CD8-positive, alpha-beta memory T cell (primary cell): ENCODE data around the gene APC2. TPM values are rescaled to one million over a fixed set of nuclear protein-coding genes. Genes with fewer than 3 reads are reported as not detected.

Source experiments
- CTCF ChIA-PET: fragments of 350-600 bp; sonication (Branson Sonifier 250); formaldehyde crosslinking; loops from one replicate; lab custom pipeline; 2021; ENCODE audit warnings: antibody characterized with exemption; lab: Charles Lee
- POLR2A ChIA-PET: fragments of 350-600 bp; sonication (Branson Sonifier 250); formaldehyde crosslinking; loops from one replicate; lab custom pipeline; 2021; ENCODE audit warnings: antibody characterized with exemption; lab: Charles Lee
- DNase-seq, 5 donors: peaks; one replicate each; pipeline versions ENCODE4 v3.0.0 to v3.0.0-alpha.2; 2020 to 2022; ENCODE audit warnings: mixed read lengths in 1 of 5
- H3K27ac ChIP-seq: one replicate; pipeline ENCODE4 v1.7.0; 2013; ENCODE audit warnings: low read depth, mild to moderate bottlenecking, low read length, moderate library complexity
- H3K27me3 ChIP-seq: 2 replicates; pipeline ENCODE4 v1.7.0; 2013; ENCODE audit warnings: low read length, mild to moderate bottlenecking; ENCODE audit not compliant: insufficient read depth, poor library complexity, severe bottlenecking
- H3K36me3 ChIP-seq: 2 replicates; pipeline ENCODE4 v1.7.0; 2013; ENCODE audit warnings: mild to moderate bottlenecking, low read length, moderate library complexity; ENCODE audit not compliant: insufficient read depth
- H3K4me1 ChIP-seq: 2 replicates; pipeline ENCODE4 v1.7.0; 2013; ENCODE audit warnings: mild to moderate bottlenecking, low read length, moderate library complexity; ENCODE audit not compliant: insufficient read depth
- H3K4me3 ChIP-seq: 2 replicates; pipeline ENCODE4 v1.7.0; 2013; ENCODE audit warnings: mild to moderate bottlenecking, low read length
- H3K9me3 ChIP-seq: 2 replicates; pipeline ENCODE4 v1.7.0; 2013; ENCODE audit warnings: mild to moderate bottlenecking, low read length
- H3K27ac Mint-ChIP-seq, 8 donors: one replicate each; pipeline ENCODE4 v1.8.0; 2020 to 2021; ENCODE audit warnings: mixed read lengths in 8 of 8, mild to moderate bottlenecking in 6 of 8, inconsistent platforms in 3 of 8, moderate library complexity in 3 of 8
- H3K27me3 Mint-ChIP-seq, 2 donors: one replicate each; pipeline ENCODE4 v1.8.0; 2020 to 2021; ENCODE audit warnings: mixed read lengths in 2 of 2, mild to moderate bottlenecking in 1 of 2, moderate library complexity in 1 of 2
- H3K36me3 Mint-ChIP-seq, 3 donors: one replicate each; pipeline ENCODE4 v1.8.0; 2020 to 2021; ENCODE audit warnings: mixed read lengths in 3 of 3, inconsistent platforms in 1 of 3, mild to moderate bottlenecking in 1 of 3
- H3K4me1 Mint-ChIP-seq, 3 donors: one replicate each; pipeline ENCODE4 v1.8.0; 2020 to 2021; ENCODE audit warnings: mixed read lengths in 3 of 3, inconsistent platforms in 1 of 3, mild to moderate bottlenecking in 1 of 3
- H3K4me3 Mint-ChIP-seq, 7 donors: one replicate each; pipeline ENCODE4 v1.8.0; 2020 to 2021; ENCODE audit warnings: mixed read lengths in 7 of 7, mild to moderate bottlenecking in 6 of 7, moderate library complexity in 4 of 7, inconsistent platforms in 2 of 7
- H3K9me3 Mint-ChIP-seq, 5 donors: one replicate each; pipeline ENCODE4 v1.8.0; 2020 to 2022; ENCODE audit warnings: mixed read lengths in 5 of 5, mild to moderate bottlenecking in 3 of 5, moderate library complexity in 2 of 5, inconsistent platforms in 1 of 5
- polyA plus RNA-seq: library from polyadenylated mRNA; unstranded; fragments of 300-500 nt; fragmentation: Illumina TruSeq; gene quantifications from one replicate; pipeline ENCODE4 v1.2.3, GENCODE V29; 2021
- total RNA-seq, 2 experiments: library from RNA; stranded (reverse); gene quantifications; one replicate each; pipeline ENCODE4 v1.2.3, GENCODE V29; 2021

APC2 gene
- total and polyA plus RNA-seq, 3 experiments from 2014 or later, result 0.09 to 0.11 TPM; not detected in 1

DNA sequence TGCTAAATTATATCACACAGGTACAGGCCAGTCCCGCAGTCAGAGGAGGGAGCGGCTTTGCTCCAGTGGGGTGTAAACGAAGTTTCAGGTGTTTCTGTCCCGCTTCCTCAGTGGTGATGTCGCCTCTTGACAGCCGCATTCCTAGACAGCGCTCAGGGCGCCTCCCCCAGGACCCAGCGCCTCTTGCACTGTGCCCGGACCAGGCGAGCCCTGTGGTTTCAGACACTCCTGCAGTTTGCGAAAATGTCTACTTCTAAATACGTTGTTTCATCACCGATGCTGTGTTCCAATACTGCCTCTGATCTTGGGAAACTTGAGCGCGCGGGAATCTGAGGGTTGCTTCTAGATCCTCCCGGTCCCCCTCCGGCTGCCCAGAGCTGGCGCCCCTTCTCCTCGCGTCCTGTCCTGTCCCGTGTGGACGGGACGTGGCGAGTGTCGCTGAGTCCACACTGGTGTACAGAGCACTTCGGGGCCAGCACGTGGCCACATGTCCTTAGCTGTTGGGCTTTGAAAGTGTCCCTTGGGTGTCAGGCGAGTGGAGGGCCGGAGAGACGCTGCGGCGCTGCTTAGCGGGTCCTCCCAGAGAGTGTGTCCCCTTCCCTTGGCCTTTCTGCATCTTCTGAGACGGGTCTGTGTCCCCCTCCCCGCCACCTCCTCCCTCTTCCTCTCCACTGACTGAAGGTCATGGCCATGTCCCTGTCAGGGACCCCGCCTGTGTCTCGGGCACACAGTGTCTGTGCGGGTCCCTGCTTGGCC, 26.3 kb upstream of the APC2 start:
- Mint-ChIP-seq H3K4me1 (peaks cover 3 to 12% (median 6%) of the 10 kb centered on the region in 3 donors), H3K36me3 (peaks cover 8 to 81% (median 10%) of the 10 kb centered on the region in 3 donors), H3K27ac (no peak overlapping the region)

DNA sequence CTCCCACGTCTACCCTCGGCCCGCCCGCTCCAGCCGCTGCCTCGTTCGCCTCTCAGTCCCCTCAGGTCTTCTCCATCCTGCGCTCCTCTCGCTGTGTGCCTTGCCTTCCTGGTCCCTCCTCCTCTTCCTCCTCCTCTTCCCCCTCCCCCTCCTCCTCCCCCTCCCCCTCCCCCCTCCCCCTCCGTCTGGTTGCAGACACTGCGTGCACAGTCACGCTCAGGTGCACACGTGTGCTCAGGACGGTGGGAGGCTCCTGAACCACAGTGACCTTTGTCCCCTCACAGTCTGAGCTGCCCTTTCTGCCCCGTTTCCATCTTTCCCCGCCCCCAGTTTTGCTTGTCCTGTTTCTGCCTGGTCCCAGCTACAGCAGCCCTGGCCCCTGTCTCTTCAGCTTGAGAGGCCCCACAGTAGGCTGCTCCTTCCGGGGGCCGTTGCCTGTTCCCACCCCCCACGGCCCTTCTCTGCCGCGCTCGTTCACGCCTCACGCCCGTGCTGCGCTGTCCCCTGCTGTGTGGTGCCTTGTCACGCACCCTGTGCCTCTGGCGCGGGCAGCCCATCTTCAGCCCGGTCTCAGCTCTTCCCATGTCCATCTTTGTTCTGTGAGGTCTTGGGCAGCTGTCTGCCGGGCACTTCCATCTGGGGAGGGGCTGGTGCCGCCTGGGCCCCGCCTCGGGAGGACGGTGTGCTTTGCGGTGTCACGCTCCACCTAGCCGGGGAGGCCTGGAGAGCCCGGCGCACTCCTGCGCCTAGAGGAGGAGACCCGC, 25.5 kb upstream of the APC2 start:
- H3K27ac Mint-ChIP-seq, result no peak overlapping the region

More for the DNA sequence above, 26.3 kb upstream of the APC2 start:
- no peak for DNase-seq
- no peaks in the 10 kb centered on the region for H3K27me3 ChIP-seq
- no peak overlapping the region for H3K4me3 Mint-ChIP-seq
- H3K4me1 ChIP-seq, result no peaks in the 10 kb centered on the region
- no peak overlapping the region for H3K27ac ChIP-seq
- H3K9me3 Mint-ChIP-seq, result no peaks in the 10 kb centered on the region
- no peak overlapping the region for H3K4me3 ChIP-seq
- POLR2A ChIA-PET, result no interaction called here
- CTCF ChIA-PET, result no interaction called here
- H3K27me3 Mint-ChIP-seq, result peaks cover 0 to 2% of the 10 kb centered on the region in 2 donors
- peaks cover 52% of the 10 kb centered on the region for H3K36me3 ChIP-seq
- H3K9me3 ChIP-seq, result no peaks in the 10 kb centered on the region

DNA sequence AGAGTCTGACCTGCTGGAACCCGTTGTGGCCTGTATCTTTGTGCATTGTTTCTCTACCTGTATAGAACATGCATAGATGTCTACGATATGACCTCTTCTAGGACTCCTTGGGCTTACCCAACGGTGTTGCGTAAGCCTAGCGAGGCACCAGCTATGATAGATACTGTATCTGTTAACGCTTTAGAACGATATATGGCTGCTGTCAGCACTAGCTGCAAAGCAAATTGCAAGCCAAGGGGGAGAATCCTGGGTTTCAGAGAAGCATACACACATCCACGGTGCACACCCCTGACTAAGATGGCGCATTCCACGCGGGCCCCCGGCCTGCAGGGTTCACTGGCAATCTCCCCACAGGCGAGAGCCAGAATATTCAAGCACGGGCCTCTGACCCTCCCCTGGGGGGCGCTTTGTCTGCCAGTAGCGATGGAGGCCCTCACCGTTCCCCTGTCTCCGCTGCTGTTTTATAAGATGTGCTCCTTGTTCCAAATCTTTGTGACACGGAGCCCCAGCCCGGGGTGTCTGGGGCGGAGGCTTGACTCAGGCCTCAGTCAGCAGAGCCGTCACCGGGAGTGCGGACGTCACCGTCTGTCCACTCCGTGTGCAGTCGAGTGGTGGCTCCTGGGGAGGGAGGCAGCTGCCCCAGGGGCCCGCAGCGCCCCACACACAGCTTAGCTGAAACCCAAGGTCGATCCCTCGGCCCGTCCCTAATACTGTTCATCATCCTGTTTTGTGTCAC, 24.7 kb upstream of the APC2 start:
- Mint-ChIP-seq H3K27me3 (peaks cover 0 to 2% of the 10 kb centered on the region in 2 donors), H3K36me3 (peaks cover 3 to 75% (median 7%) of the 10 kb centered on the region in 3 donors), H3K4me3 (no peak overlapping the region), H3K9me3 (no peaks in the 10 kb centered on the region), H3K27ac (peak overlapping the region in 1 of 8 donors; percentile 21), H3K4me1 (peaks cover 0 to 6% (median 3%) of the 10 kb centered on the region in 3 donors)
- H3K9me3 ChIP-seq, result no peaks in the 10 kb centered on the region
- DNase-seq, result no peak
- ChIA-PET CTCF (no interaction called here), POLR2A (no interaction called here)
- H3K36me3 ChIP-seq, result peaks cover 47% of the 10 kb centered on the region
- H3K4me1 ChIP-seq, result no peaks in the 10 kb centered on the region
- H3K27me3 ChIP-seq, result no peaks in the 10 kb centered on the region
- H3K4me3 ChIP-seq, result no peak overlapping the region
- H3K27ac ChIP-seq, result no peak overlapping the region

More for the DNA sequence above, 25.5 kb upstream of the APC2 start:
- Mint-ChIP-seq H3K4me3 (no peak overlapping the region), H3K4me1 (peaks cover under 1 to 7% (median 6%) of the 10 kb centered on the region in 3 donors), H3K9me3 (no peaks in the 10 kb centered on the region), H3K36me3 (peaks cover 7 to 73% (median 10%) of the 10 kb centered on the region in 3 donors), H3K27me3 (peaks cover 0 to 2% of the 10 kb centered on the region in 2 donors)
- Histone ChIP-seq H3K4me1 (no peaks in the 10 kb centered on the region), H3K36me3 (peaks cover 47% of the 10 kb centered on the region), H3K9me3 (no peaks in the 10 kb centered on the region), H3K4me3 (no peak overlapping the region), H3K27me3 (no peaks in the 10 kb centered on the region), H3K27ac (no peak overlapping the region)
- CTCF ChIA-PET, result no interaction called here
- no peak for DNase-seq
- POLR2A ChIA-PET, result no interaction called here

DNA sequence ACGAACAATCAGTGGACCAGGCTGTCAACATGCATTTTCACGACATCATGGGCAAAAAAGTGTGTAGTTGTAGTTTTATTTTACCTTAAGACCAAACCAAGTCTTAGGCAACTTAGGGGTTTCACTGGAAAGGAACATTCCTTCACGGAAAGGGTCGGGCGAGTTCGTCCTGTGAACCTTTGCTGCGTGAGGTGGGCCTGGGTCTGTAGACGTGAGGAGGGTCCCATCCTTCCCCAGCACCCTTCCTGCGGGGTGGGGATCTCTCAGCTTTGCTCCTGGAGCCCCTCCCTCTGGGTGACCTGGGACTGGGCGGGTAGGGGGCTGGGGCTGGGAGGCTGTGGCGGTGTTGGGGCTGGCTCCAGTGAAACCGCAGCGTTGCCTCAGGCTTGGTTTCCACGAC, 24.0 kb upstream of the APC2 start:
- POLR2A ChIA-PET, result no interaction called here

DNA sequence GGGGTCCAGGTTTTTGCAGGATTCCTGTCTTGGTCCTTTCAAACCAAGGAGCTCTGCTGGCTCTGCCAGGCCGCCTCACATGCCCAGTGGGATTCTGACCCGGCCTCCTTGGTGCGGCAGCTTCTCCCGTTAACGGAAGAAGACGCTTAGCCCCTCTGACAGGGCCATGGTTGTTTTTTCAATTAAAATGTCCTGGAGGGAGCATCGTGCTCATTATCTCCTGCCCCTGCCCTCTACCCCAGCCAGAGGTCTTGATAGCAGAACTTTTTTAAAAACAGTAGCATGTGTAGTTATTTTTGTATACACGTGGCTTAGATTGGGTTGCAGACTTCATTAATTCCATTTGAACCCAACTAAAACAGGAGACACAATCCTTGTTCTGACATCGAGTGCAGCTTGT, 23.2 kb upstream of the APC2 start:
- Histone ChIP-seq H3K9me3 (no peaks in the 10 kb centered on the region), H3K4me1 (no peaks in the 10 kb centered on the region), H3K4me3 (no peak overlapping the region), H3K27me3 (no peaks in the 10 kb centered on the region), H3K36me3 (peaks cover 40% of the 10 kb centered on the region), H3K27ac (no peak overlapping the region)
- POLR2A ChIA-PET, result no interaction called here
- Mint-ChIP-seq H3K4me1 (peaks cover 0 to 6% (median 3%) of the 10 kb centered on the region in 3 donors), H3K9me3 (no peaks in the 10 kb centered on the region), H3K27ac (no peak overlapping the region), H3K27me3 (peaks cover 0 to 2% of the 10 kb centered on the region in 2 donors), H3K4me3 (no peak overlapping the region), H3K36me3 (peaks cover 0 to 76% (median 7%) of the 10 kb centered on the region in 3 donors)
- CTCF ChIA-PET, result no interaction called here
- DNase-seq, result no peak

More for the DNA sequence above, 24.0 kb upstream of the APC2 start:
- H3K9me3 ChIP-seq, result no peaks in the 10 kb centered on the region
- H3K4me3 ChIP-seq, result no peak overlapping the region
- peaks cover 0 to 6% (median 3%) of the 10 kb centered on the region in 3 donors for H3K4me1 Mint-ChIP-seq
- no peak for DNase-seq
- H3K36me3 ChIP-seq, result peaks cover 42% of the 10 kb centered on the region
- H3K27me3 Mint-ChIP-seq, result peaks cover 0 to 2% of the 10 kb centered on the region in 2 donors
- peaks cover 1 to 75% (median 7%) of the 10 kb centered on the region in 3 donors for H3K36me3 Mint-ChIP-seq
- H3K27ac Mint-ChIP-seq, result peak overlapping the region in 1 of 8 donors; percentile 32
- CTCF ChIA-PET, result no interaction called here
- H3K9me3 Mint-ChIP-seq, result no peaks in the 10 kb centered on the region
- no peak overlapping the region for H3K4me3 Mint-ChIP-seq
- H3K4me1 ChIP-seq, result no peaks in the 10 kb centered on the region
- no peak overlapping the region for H3K27ac ChIP-seq
- no peaks in the 10 kb centered on the region for H3K27me3 ChIP-seq

DNA sequence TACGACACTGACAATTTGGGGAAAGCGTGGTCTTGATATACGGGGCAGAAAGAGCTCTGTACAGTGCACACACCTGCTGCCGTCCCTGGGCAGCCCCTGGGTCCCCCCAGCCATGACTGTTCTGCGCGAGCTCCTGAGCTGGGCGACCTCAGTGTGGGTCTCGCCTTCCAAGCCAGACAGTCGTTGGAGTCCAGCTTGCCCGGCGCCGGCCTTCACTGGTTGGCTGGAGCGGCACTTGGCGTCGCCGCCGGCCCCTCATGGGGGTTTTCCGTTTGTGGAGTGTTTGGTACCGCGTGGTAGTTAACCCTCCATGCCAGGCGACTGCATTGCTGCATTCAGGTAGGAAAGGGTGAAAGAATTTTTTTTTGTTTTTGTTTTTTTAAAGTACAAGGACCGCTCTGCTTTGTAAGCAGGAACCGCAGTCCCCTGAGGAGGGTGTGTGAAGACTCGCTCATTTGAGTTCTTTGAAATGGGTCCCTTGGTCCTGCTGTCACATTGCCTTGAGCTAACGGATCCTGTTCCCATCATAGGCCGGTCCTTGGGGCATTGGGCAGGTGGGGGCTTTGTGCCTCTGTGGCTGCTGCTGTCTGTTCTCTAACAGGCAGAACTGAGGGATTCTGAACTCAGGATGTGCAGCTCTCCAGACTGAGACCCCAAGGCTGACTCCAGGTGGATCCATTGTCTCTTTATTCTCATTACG, 22.6 kb upstream of the APC2 start:
- ChIA-PET POLR2A (interaction anchor here (0.5 kb wide), 1 partner anchor 464 kb away, joined by 6 read pairs; no protein-coding TSS in a partner anchor), CTCF (no interaction called here)
- no peak for DNase-seq
- Mint-ChIP-seq H3K4me3 (no peak overlapping the region), H3K27ac (peak overlapping the region in 2 of 8 donors; percentile 17 to 29), H3K36me3 (peaks cover 0 to 79% (median 7%) of the 10 kb centered on the region in 3 donors), H3K4me1 (peaks cover 0 to 5% (median 3%) of the 10 kb centered on the region in 3 donors), H3K9me3 (no peaks in the 10 kb centered on the region), H3K27me3 (peaks cover 0 to under 1% of the 10 kb centered on the region in 2 donors)
- Histone ChIP-seq H3K27ac (no peak overlapping the region), H3K36me3 (peaks cover 38% of the 10 kb centered on the region), H3K27me3 (no peaks in the 10 kb centered on the region), H3K4me1 (no peaks in the 10 kb centered on the region), H3K9me3 (no peaks in the 10 kb centered on the region), H3K4me3 (no peak overlapping the region)

DNA sequence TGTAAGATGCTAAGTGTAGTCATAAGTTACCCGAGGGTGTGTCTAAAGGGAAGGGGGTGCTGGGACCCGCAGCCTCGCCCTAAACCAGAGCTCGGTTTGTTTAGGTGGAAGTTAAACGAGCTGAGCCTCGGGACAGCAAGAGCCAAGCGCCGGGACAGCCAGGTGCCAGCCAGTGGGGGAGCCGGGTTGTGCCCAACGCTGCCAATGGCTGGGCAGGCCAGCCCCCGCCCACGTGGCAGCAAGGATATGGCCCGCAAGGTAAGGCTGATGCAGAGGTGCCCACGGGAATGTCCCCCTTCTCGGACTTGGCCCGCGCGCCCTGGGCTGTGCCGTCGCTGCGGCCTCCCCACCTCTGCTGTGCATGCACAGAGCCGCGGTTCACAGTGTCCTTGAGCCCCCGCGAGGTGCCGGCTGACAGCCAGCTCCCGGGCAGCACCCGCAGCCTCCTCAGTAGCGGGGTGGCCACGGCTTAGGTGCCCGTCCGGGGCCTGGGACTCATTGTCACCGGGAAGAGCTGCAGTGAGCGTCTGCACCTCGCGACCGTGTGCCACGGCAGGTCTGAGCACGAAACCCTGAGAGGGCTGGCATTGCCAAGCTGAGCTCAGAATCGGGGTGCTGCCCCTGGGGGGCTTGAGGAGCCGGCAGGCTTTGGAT, 21.1 kb upstream of the APC2 start:
- H3K27ac ChIP-seq, result no peak overlapping the region
- H3K36me3 ChIP-seq, result peaks cover 37% of the 10 kb centered on the region
- Mint-ChIP-seq H3K27ac (peak overlapping the region in 1 of 8 donors; percentile 36), H3K4me3 (no peak overlapping the region), H3K4me1 (peaks cover 0 to 3% (median 0%) of the 10 kb centered on the region in 3 donors), H3K27me3 (no peaks in the 10 kb centered on the region), H3K36me3 (peaks cover 0 to 74% (median 0%) of the 10 kb centered on the region in 3 donors), H3K9me3 (no peaks in the 10 kb centered on the region)
- no peak overlapping the region for H3K4me3 ChIP-seq
- no peak for DNase-seq
- H3K27me3 ChIP-seq, result no peaks in the 10 kb centered on the region
- ChIA-PET POLR2A (no interaction called here), CTCF (no interaction called here)
- no peaks in the 10 kb centered on the region for H3K4me1 ChIP-seq
- no peaks in the 10 kb centered on the region for H3K9me3 ChIP-seq
